HL-60 (cell line): Measurements from ENCODE around the gene HPSE2.

Experiments
- DNase-seq, 2 experiments: peaks; one replicate each; pipeline ENCODE4 v3.0.0-alpha.2; 2010 to 2020; ENCODE audit warnings: low read depth in 1 of 2, low spot score in 1 of 2
- H3K27ac ChIP-seq: fragments of 250-450 bp; sonication (Bioruptor Pico); replicated peaks from 2 replicates; pipeline ENCODE4 v1.5.1; 2020; ENCODE audit warnings: mild to moderate bottlenecking, moderate library complexity
- H3K27me3 ChIP-seq: fragments of 250-450 bp; sonication (Bioruptor Pico); 2 replicates; pipeline ENCODE4 v1.5.1; 2021; ENCODE audit warnings: mild to moderate bottlenecking, moderate library complexity; ENCODE audit not compliant: insufficient read depth, poor library complexity, severe bottlenecking
- H3K4me3 ChIP-seq: replicated peaks from 2 replicates; pipeline ENCODE4 v1.5.1; 2011; ENCODE audit warnings: mild to moderate bottlenecking, control low read depth, low read length; ENCODE audit not compliant: insufficient read depth
- CTCF ChIP-seq: IDR thresholded peaks from one replicate; pipeline ENCODE4 v1.5.1; 2011; ENCODE audit warnings: low read length, control low read depth, inconsistent platforms; ENCODE audit not compliant: insufficient read depth
- GABPA ChIP-seq: IDR thresholded peaks from 2 replicates; pipeline ENCODE4 v1.6.1; 2012; ENCODE audit warnings: low read depth
- POLR2AphosphoS5 ChIP-seq: IDR thresholded peaks from 2 replicates; pipeline ENCODE4 v1.6.1; 2012; ENCODE audit warnings: low read depth
- REST ChIP-seq: IDR thresholded peaks from 2 replicates; pipeline ENCODE4 v1.6.1; 2012; ENCODE audit warnings: low read depth; ENCODE audit not compliant: insufficient replicate concordance
- SPI1 ChIP-seq: IDR thresholded peaks from 2 replicates; pipeline ENCODE4 v1.6.1; 2012; ENCODE audit warnings: low read depth, mild to moderate bottlenecking, borderline replicate concordance

HPSE2 gene

GRCh38 chr10:98795467-98795866 lies 440.2 kb downstream of the HPSE2 start:
- Histone ChIP-seq H3K4me3 (no peak overlapping the region), H3K27ac (no peak overlapping the region), H3K27me3 (no peaks in the 10 kb centered on the region)
- DNase-seq, result no peak
- TF ChIP-seq CTCF (no peak), GABPA (no peak), SPI1 (no peak), REST (no peak), POLR2AphosphoS5 (no peak)

- H3K27ac ChIP-seq, result no peak overlapping the region
- H3K27me3 ChIP-seq, result no peaks in the 10 kb centered on the region
- no peak overlapping the region for H3K4me3 ChIP-seq
- DNase-seq, result no peak
- no peak for TF ChIP-seq SPI1
- no peak for TF ChIP-seq POLR2AphosphoS5
Measured at GRCh38 chr10:98790817-98791216, 444.8 kb downstream of the HPSE2 start.

- DNase-seq, result peak in 1 of 2 experiments; percentile 23
- no peak overlapping the region for H3K27ac ChIP-seq
- no peak overlapping the region for H3K4me3 ChIP-seq
- no peaks in the 10 kb centered on the region for H3K27me3 ChIP-seq
- TF ChIP-seq GABPA (no peak), CTCF (no peak)
Measured at GRCh38 chr10:98778277-98778759, 457.3 kb downstream of the HPSE2 start.

GRCh38 chr10:98758463-98758862 lies 477.2 kb downstream of the HPSE2 start:
- no peak overlapping the region for H3K4me3 ChIP-seq
- no peak for DNase-seq
- H3K27me3 ChIP-seq, result no peaks in the 10 kb centered on the region
- no peak for TF ChIP-seq GABPA
- TF ChIP-seq REST, result no peak
- TF ChIP-seq CTCF, result no peak
- no peak for TF ChIP-seq SPI1
- H3K27ac ChIP-seq, result no peak overlapping the region
